Medulla oblongata (tissue), 1 donor: ENCODE measurements around the gene NFE2L2.
"Not testable (repeated sequence)": the region's sequence is repeated elsewhere in the genome, so short reads cannot be mapped to it uniquely, and the experiment has no call there.

Experiments used
- DNase-seq: peaks from one replicate; pipeline ENCODE4 v3.0.0-alpha.2; 2015; ENCODE audit errors: extremely low spot score

The NFE2L2 gene

GRCh38 chr2:177195194-177195593 lies 69.3 kb downstream of the NFE2L2 start:
- no peak for DNase-seq

DNA sequence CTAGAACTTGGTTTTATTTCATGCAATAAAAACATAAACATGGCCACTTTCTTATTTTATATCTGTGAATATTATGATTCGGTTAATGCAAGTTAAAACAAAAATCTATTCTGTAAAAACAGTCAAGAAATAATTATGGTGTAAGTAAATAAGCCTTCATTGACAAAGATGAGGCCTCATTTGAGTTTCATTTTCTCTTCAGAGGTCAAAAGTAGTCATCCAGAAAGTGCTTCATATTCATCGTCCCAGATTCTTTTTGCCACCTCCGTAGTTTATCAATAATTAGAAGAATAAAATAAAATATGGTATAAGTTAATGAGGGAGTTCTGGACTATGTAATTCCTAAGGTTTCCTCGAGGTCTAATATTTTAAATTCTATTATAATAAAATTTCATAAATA lies 71.3 kb downstream of the NFE2L2 start:
- no peak for DNase-seq

DNA sequence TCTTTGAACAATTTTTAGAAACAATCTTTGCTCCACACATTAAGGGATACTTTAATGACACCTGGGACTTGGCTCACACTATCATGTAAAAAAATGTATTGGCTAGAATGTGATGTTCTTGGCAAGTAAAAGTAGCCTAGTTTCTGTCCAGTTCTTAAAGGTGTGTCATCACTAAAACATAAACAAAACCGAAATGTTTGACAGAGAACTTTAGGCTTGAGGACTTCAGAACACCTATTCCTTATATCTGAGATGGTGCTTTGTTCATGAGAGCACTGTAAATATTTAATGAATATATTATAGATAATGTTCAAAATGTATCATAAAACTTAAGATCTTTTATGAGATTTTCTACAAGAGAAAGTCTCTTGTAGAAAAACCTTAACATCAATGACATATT lies 71.7 kb downstream of the NFE2L2 start:
- DNase-seq = no peak

DNA sequence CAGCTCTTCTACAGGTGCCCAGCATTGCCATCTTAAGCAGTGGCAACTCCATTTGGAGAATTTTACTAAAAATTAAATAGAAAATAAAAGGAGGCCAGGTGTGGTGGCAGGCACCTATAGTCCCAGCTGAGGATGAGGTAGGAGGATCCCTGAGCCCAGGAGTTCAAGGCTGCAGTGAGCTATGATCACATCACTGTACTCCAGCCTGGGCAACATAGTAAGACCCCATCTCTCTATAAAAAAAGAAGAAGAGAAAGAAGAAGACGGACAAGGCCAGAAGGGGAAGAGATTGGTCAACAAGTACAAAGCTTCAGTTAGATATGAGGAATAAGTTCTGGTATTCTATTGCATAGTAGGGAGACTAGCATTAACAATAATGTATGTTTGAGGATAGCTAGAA lies 73.6 kb downstream of the NFE2L2 start:
- no peak for DNase-seq

GRCh38 chr2:177188482-177189469 lies 75.8 kb downstream of the NFE2L2 start:
- no peak for DNase-seq

DNA sequence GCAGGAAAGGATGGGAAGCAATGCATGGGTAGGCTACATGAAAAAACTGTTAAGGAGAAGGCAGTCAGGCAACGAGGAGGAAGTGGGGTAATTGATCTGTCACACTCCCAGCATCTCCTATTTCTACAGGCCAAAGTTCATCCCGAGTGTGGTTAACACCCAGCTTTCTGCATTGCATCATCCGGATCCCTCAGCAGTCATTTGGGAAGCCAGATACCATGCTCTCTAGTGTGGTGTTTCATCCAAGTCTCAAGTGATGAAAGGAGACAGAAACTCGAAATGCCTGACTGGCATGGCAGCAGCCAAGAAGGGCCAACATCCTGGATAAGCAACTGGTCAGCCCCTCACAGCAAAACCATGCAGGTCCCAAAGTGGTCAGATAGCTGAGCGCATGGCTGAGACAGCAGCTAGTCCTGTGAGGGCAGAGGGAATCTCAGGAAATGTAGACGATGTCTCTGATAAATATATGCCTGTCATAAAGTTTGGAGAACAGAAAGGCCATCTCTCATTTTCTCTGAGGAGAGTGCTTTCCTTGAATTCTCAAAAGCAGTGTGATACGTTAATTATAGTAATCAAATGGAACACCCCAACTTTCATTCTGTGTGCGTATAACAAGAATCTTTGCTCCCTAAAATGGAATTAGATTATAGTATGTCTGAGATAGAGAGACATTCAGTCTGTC lies 76.8 kb downstream of the NFE2L2 start:
- DNase-seq = no peak

GRCh38 chr2:177186038-177186437 lies 78.5 kb downstream of the NFE2L2 start:
- not testable (repeated sequence) for DNase-seq

GRCh38 chr2:177184606-177185005 lies 79.9 kb downstream of the NFE2L2 start:
- no peak for DNase-seq

GRCh38 chr2:177183860-177184259 lies 80.7 kb downstream of the NFE2L2 start:
- DNase-seq = no peak
